NCI-H526 (cell line): ENCODE results near the gene NTN4.
A peak's percentile ranks its signal among the peaks of the same experiment; 100 is the strongest.
"Not testable (repeated sequence)": the region's sequence is repeated elsewhere in the genome, so short reads cannot be mapped to it uniquely, and the experiment has no call there.

ENCODE experiments used
- DNase-seq, 2 experiments: peaks; one replicate each; lab custom pipeline; 2025; lab: John Stamatoyannopoulos, UW

Gene NTN4

GRCh38 chr12:95755261-95755865 is 35.2 kb downstream of the NTN4 start:
- no peak for DNase-seq

DNA sequence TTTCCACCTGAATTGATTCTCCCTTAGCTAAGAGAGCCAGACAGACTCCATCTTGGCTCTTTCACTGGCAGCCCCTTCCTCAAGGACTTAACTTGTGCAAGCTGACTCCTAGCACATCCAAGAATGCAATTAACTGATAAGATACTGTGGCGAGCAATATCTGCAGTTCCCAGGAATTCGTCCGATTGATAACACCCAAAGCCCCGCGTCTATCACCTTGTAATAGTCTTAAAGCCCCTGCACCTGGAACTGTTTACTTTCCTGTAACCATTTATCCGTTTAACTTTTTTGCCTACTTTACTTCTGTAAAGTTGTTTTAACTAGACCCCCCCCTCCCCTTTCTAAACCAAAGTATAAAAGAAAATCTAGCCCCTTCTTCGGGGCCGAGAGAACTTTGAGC is 44.5 kb downstream of the NTN4 start:
- not testable (repeated sequence) for DNase-seq

DNA sequence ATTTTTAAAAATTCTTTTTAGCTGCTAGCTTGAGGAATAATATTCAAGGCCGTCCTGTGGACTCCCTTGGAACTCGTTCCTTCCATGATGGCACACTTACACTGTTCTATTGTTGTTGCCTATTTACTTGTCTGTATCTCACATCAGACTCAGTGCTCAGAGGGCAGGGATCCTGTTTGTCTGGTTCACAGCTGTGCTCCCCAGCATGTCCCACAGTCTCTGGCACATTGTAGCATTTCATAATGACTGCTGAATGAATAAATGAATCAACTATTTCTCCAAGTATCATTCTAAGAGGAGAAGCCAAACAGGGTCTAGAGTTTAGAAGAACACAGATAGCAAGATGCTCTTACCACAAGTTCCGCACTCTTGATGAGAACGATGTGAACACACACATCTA is 48.0 kb downstream of the NTN4 start:
- no peak for DNase-seq

- no peak for DNase-seq
Observed at GRCh38 chr12:95741635-95742034, 48.9 kb downstream of the NTN4 start.

DNA sequence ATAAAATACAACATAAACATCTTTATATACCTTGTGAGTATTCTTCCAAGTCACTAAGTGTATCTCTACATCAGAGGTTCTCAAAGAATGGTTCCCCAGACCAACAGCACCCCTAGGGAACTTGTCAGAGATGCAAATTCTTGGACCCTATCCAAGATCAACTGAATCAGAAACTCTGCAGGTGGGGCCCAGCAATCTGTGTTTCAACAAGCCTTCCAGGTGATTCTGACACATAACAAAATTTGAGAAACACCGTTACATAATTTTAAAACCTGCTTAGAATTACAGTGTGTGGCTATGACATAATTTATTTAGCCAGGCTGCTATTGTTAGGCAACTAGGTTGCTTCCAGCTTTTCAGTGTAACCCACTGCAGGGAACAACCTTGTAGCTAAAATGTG is 49.8 kb downstream of the NTN4 start:
- no peak for DNase-seq

GRCh38 chr12:95739561-95740313 is 50.8 kb downstream of the NTN4 start:
- DNase-seq = no peak

GRCh38 chr12:95738024-95738611 is 52.4 kb downstream of the NTN4 start:
- DNase-seq = no peak

DNA sequence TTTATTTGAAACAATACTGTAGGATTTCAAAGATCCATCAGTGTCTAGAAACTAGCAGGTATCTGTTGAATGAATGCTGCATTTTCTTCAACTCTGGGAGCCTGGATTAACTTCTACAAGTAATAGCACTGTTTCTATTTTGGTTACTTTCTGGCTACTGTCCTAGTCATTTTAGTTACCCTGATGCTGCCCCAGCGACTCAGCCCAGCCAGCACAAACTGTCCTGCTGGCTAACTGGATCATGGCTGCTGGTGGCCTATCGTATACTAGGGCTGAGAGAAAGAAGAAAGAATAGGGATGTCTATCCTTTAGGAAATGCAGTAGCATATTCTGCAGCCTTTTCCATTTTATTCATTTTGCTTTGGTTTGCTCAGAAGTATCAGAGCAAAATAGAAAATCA is 53.9 kb downstream of the NTN4 start:
- no peak for DNase-seq

DNA sequence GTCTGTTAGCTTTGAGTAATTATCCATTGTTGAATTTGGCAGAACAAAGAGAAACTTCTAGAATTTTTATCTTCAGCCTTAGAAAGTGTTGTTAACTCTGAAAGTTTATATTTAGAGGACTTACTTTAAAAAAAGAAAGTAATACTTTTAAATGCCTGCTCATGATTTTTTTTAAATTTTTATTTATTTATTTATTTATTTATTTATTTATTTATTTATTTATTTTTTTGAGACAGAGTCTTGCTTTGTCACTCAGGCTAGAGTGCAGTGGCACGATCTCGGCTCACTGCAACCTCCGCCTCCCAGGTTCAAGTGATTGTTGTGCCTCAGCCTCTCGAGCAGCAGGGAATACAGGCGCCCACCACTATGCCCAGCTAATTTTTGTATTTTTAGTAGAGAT is 54.8 kb downstream of the NTN4 start:
- not testable (repeated sequence) for DNase-seq

DNA sequence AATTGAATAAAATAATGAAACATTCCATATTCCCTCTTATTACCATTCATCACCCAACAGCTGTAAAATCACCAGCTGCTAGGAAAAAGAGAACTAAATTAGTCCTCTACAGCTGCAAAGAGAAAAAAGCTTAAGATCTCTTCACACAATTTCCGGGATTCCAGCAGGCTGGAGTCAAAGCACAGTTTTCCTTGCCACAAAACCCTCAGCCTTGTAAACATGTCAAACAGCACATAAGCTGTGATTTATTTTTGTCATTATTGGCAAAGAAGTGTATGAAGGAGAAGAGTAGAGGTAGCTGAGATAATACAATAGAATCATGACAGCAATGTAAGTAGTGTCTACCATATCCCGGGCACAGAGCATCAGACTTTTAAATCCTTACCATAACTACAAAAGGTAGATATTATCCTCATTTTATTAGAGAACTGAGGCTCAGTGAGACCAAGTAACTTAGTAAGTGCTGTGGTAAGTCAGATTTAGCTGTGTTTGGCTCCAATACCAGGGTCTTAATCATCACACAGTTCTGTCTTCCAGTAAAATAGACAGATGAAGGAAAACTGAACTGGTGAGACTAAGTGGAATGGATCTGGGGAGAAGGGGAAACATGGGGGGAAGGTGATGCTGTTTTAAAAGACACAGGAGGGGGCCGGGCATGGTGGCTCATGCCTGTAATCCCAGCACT is 57.3 kb downstream of the NTN4 start:
- DNase-seq = no peak

- no peak for DNase-seq
Observed at GRCh38 chr12:95731519-95731958, 59.0 kb downstream of the NTN4 start.

DNA sequence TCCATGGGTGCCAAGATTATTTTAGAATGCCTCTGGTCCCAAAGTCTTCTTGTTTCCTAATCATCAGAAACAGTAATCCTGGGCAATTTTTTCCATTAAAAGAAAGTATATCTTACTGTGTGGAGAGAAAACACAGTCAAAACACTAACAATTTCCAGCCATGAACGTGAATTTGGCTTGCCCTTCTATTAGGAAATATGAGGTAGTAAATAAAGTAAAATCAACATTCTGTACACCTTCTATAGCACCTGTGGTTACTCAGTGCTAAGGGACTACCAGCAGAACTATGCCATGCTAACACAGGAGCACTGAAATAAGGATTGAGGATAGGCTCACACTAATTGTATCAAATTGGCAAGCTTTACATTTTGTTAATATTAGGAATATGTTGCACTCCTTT is 60.1 kb downstream of the NTN4 start:
- DNase-seq = no peak

- no peak for DNase-seq
Observed at GRCh38 chr12:95726903-95727302, 63.7 kb downstream of the NTN4 start.

DNA sequence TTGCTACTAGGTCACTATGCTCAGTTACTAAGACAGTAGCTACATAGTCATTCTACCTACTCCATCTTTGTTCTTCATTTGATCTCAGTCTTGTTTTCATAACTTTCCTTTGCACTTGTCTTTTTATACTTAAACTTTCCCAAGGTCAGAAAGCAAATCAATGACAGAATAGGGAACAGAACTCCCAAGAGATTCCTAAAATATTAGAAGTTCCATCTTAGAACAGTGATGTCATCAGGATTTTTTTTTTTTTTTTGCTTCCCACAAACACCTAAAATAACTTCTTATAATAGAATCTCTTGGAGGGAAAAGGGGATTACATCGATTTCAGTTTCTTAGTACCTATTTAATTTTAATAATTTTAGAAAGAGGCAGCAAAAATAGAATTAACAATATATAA is 65.8 kb downstream of the NTN4 start:
- DNase-seq = no peak

- DNase-seq = peak; percentile 47 to 51
Observed at GRCh38 chr12:95723693-95724384, 66.7 kb downstream of the NTN4 start.

- peak; percentile 53 to 69 for DNase-seq
Observed at GRCh38 chr12:95721320-95721719, 69.2 kb downstream of the NTN4 start.

GRCh38 chr12:95720146-95720545 is 70.4 kb downstream of the NTN4 start:
- no peak for DNase-seq

DNA sequence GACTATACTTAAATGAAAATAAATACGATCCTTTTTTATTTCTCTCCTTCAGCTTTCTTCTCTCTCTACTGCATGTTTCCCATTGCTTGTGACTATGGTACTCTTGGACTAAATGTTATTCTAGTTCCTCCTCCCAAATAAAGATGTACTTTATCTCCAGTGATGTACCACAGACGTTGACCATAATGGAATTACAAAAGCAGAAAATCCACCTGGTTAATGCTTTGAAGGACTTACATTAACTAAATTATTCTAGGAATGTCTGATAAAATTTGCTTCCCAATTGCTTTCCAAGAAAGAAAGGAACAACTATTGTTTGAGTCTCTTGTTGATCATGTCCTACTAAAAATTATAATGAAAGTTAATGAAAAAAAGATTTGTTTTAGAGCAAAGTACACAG is 71.8 kb downstream of the NTN4 start:
- no peak for DNase-seq

- DNase-seq = no peak
Observed at GRCh38 chr12:95718006-95718431, 72.5 kb downstream of the NTN4 start.

- no peak for DNase-seq
Observed at GRCh38 chr12:95717316-95717928, 73.1 kb downstream of the NTN4 start.

DNA sequence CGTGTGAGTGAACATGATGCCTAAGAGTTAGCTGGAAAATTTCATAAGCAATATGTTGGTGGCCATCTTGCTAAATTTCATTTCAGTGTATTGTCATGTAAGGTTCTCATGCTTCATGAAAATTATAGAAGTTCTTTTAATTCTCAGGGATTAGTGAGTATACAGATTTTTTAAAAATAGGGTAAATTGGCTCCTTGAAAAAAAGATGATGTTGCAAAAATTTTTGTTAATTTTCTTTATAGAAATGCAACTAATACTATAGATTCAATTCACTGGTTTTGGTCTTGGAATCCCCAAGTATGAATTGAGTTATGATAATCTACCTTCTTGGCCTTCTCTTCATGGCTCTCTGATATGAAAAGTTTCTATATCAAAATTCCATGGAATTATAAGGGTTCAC is 75.4 kb downstream of the NTN4 start:
- no peak for DNase-seq

DNA sequence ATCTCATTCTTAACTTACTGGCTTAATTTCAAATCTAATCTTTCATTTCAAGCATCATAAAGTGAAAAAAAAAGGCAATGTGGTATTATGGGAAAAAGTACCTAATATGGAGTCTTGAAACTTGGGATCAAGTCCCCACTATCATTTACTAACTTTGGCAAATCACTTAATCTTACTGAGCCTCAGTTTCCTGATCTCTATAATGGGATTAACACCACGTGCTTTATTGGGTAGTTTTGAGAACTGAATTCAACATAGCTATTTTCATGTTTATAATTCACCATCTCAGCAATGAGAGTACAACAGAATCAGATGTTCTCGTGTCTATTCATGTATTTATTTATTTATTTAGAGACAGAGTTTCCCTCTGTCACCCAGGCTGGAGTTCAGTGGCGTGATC is 78.3 kb downstream of the NTN4 start:
- DNase-seq = no peak
